ENCODE measurements around the gene NEXN.

DNA sequence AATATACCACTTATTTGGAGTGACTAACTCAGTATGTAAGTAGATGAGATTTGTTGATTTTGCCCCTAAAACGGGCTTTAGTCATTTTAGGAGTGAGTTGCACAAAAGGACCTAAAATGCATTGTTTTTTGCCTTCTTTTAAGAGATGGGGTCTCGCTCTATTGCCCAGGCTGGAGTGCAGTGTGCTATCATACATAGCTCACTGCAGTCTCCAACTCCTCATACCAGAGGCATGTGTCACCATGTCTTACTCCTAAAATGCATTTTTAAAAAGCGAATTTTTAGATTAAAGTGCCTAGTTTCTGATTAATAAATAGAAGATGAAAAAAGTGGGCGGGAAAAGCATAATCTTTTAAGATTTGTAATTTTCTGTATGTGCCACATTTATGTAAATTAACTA, 11.5 kb upstream of the NEXN start:
- TF ChIP-seq, protein P1, sequence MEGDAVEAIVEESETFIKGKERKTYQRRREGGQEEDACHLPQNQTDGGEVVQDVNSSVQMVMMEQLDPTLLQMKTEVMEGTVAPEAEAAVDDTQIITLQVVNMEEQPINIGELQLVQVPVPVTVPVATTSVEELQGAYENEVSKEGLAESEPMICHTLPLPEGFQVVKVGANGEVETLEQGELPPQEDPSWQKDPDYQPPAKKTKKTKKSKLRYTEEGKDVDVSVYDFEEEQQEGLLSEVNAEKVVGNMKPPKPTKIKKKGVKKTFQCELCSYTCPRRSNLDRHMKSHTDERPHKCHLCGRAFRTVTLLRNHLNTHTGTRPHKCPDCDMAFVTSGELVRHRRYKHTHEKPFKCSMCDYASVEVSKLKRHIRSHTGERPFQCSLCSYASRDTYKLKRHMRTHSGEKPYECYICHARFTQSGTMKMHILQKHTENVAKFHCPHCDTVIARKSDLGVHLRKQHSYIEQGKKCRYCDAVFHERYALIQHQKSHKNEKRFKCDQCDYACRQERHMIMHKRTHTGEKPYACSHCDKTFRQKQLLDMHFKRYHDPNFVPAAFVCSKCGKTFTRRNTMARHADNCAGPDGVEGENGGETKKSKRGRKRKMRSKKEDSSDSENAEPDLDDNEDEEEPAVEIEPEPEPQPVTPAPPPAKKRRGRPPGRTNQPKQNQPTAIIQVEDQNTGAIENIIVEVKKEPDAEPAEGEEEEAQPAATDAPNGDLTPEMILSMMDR (IDR thresholded peaks at IDR 0.05; ENCODE audit: low read depth, low read length): no peak
- no peak for TF ChIP-seq EZH2phosphoT487 (IDR thresholded peaks at IDR 0.05; ENCODE audit: low read depth)
